Mesenchymal stem cell (in vitro differentiated cells and primary cell): ENCODE data around the gene TRIOBP.

Experiments
- DNase-seq: peaks from one replicate; pipeline ENCODE4 v3.0.0-alpha.2; 2013
- H2AFZ ChIP-seq: one replicate; pipeline ENCODE4 v1.6.1; 2013; ENCODE audit warnings: low read depth, mild to moderate bottlenecking, control low read depth, inconsistent platforms, low read length, moderate library complexity
- H2AK5ac ChIP-seq: 2 replicates; pipeline ENCODE4 v1.6.1; 2013; ENCODE audit warnings: low read length, moderate library complexity, mild to moderate bottlenecking, inconsistent platforms; ENCODE audit not compliant: severe bottlenecking
- H2BK120ac ChIP-seq: one replicate; pipeline ENCODE4 v1.6.1; 2013; ENCODE audit warnings: low read depth, mild to moderate bottlenecking, inconsistent platforms, low read length, moderate library complexity
- H2BK12ac ChIP-seq, 2 experiments: one replicate each; pipeline ENCODE4 v1.6.1; 2013; ENCODE audit warnings: inconsistent platforms in 2 of 2, low read length in 2 of 2, mild to moderate bottlenecking in 2 of 2, moderate library complexity in 2 of 2, control low read depth in 1 of 2
- H2BK15ac ChIP-seq: one replicate; pipeline ENCODE4 v1.6.1; 2013; ENCODE audit warnings: mild to moderate bottlenecking, low read depth, inconsistent platforms; ENCODE audit not compliant: poor library complexity, severe bottlenecking
- H2BK5ac ChIP-seq: 2 replicates; pipeline ENCODE4 v1.6.1; 2013; ENCODE audit warnings: low read depth, mild to moderate bottlenecking, low read length, control low read depth, inconsistent platforms; ENCODE audit not compliant: poor library complexity, severe bottlenecking
- H3K14ac ChIP-seq, 2 experiments: one replicate each; pipeline ENCODE4 v1.6.1; 2013; ENCODE audit warnings: inconsistent platforms in 2 of 2, low read length in 2 of 2, control low read depth in 1 of 2, mild to moderate bottlenecking in 1 of 2, moderate library complexity in 1 of 2
- H3K18ac ChIP-seq, 2 experiments: one replicate each; pipeline ENCODE4 v1.6.1; 2013; ENCODE audit warnings: inconsistent platforms in 2 of 2, low read length in 2 of 2, control low read depth in 1 of 2, low read depth in 1 of 2, mild to moderate bottlenecking in 1 of 2
- H3K23ac ChIP-seq, 2 experiments: one replicate each; pipeline ENCODE4 v1.6.1; 2013; ENCODE audit warnings: inconsistent platforms in 2 of 2, low read length in 2 of 2, mild to moderate bottlenecking in 2 of 2, moderate library complexity in 2 of 2, control low read depth in 1 of 2
- H3K27ac ChIP-seq: 2 replicates; pipeline ENCODE4 v1.5.1; 2013; ENCODE audit warnings: mild to moderate bottlenecking, moderate library complexity, low read length, control low read depth, inconsistent platforms; ENCODE audit not compliant: poor library complexity, severe bottlenecking
- H3K27me3 ChIP-seq, 2 experiments: 2 replicates each; pipeline versions ENCODE4 v1.6.1 to v1.7.0; 2013; ENCODE audit warnings: low read length in 2 of 2, mild to moderate bottlenecking in 2 of 2, moderate library complexity in 2 of 2, control low read depth in 1 of 2, inconsistent platforms in 1 of 2; ENCODE audit not compliant: control insufficient read depth in 1 of 2, insufficient read depth in 1 of 2
- H3K36me3 ChIP-seq, 2 experiments: 2 replicates each; pipeline versions ENCODE4 v1.6.1 to v1.7.0; 2013; ENCODE audit warnings: low read length in 2 of 2, control low read depth in 1 of 2, inconsistent platforms in 1 of 2, low read depth in 1 of 2, mild to moderate bottlenecking in 1 of 2; ENCODE audit not compliant: insufficient read depth in 2 of 2, control insufficient read depth in 1 of 2
- H3K4ac ChIP-seq, 2 experiments: one replicate each; pipeline ENCODE4 v1.6.1; 2013; ENCODE audit warnings: inconsistent platforms in 2 of 2, low read length in 2 of 2, mild to moderate bottlenecking in 2 of 2, moderate library complexity in 2 of 2, control low read depth in 1 of 2, low read depth in 1 of 2
- H3K4me1 ChIP-seq: 2 replicates; pipeline ENCODE4 v1.6.1; 2013; ENCODE audit warnings: low read depth, low read length, control low read depth; ENCODE audit not compliant: control insufficient read depth, insufficient read depth
- H3K4me2 ChIP-seq: 2 replicates; pipeline ENCODE4 v1.6.1; 2013; ENCODE audit warnings: low read length, mild to moderate bottlenecking, inconsistent platforms; ENCODE audit not compliant: poor library complexity, severe bottlenecking
- H3K4me3 ChIP-seq, 2 experiments: 2 replicates each; pipeline versions ENCODE4 v1.5.1 to v1.7.0; 2013; ENCODE audit warnings: low read length in 2 of 2, mild to moderate bottlenecking in 2 of 2, control low read depth in 1 of 2, low read depth in 1 of 2; ENCODE audit not compliant: insufficient read depth in 1 of 2
- H3K79me1 ChIP-seq: replicated peaks from 2 replicates; pipeline ENCODE4 v1.6.1; 2013; ENCODE audit warnings: mild to moderate bottlenecking, control low read depth, low read length, inconsistent platforms; ENCODE audit not compliant: poor library complexity, severe bottlenecking
- H3K9ac ChIP-seq: 2 replicates; pipeline ENCODE4 v1.7.0; 2013; ENCODE audit warnings: mild to moderate bottlenecking, low read length, moderate library complexity
- H3K9me3 ChIP-seq: 2 replicates; pipeline ENCODE4 v1.7.0; 2013; ENCODE audit warnings: mild to moderate bottlenecking, low read length; ENCODE audit not compliant: control insufficient read depth
- H4K8ac ChIP-seq: one replicate; pipeline ENCODE4 v1.6.1; 2013; ENCODE audit warnings: inconsistent platforms, mild to moderate bottlenecking, low read length, moderate library complexity
- H4K91ac ChIP-seq: one replicate; pipeline ENCODE4 v1.6.1; 2013; ENCODE audit warnings: mild to moderate bottlenecking, low read length, inconsistent platforms
- WGBS: methylation state at CpG from one replicate; pipeline ENCODE4 v1.1.7; 2013; ENCODE audit warnings: mixed read lengths; 5-methylcytosine and 5-hydroxymethylcytosine counted together

Gene TRIOBP

DNA sequence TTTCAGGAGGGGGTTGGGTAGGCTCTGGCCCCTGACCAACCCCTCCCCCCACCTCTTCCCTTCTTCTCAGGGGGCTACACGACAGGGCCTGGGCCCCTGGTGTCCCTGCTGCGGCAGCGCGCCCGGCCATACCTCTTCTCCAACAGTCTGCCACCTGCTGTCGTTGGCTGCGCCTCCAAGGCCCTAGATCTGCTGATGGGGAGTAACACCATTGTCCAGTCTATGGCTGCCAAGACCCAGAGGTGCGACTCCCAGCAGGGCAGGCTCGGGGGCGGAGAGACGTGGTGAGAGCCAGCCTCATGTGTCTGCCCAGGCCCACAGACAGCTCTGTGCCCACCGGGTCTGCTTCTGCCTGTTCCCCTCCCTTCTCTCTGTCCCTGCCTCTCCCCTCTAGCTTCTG lies 118.7 kb downstream of the TRIOBP start:
- Histone ChIP-seq H3K27ac (no peak overlapping the region), H2BK12ac (no peak overlapping the region), H3K23ac (no peak overlapping the region), H3K4me2 (no peak overlapping the region), H2AK5ac (no peak overlapping the region), H3K36me3 (peaks cover 13 to 39% of the 10 kb centered on the region in 2 experiments), H3K4me3 (no peak overlapping the region), H3K4ac (no peak overlapping the region), H3K14ac (no peak overlapping the region), H3K27me3 (peaks cover 13 to 16% of the 10 kb centered on the region in 2 experiments), H3K79me1 (peaks cover 1% of the 10 kb centered on the region), H3K4me1 (peaks cover 15% of the 10 kb centered on the region), H4K91ac (no peak overlapping the region), H3K9ac (no peak overlapping the region), H2BK120ac (no peak overlapping the region), H4K8ac (no peak overlapping the region), H2BK5ac (no peak overlapping the region), H3K18ac (no peak overlapping the region), H2AFZ (no peak overlapping the region), H2BK15ac (no peak overlapping the region), H3K9me3 (no peaks in the 10 kb centered on the region)
- no peak for DNase-seq
- 95% methylated on average over 12 of the region's 12 CpGs for WGBS

DNA sequence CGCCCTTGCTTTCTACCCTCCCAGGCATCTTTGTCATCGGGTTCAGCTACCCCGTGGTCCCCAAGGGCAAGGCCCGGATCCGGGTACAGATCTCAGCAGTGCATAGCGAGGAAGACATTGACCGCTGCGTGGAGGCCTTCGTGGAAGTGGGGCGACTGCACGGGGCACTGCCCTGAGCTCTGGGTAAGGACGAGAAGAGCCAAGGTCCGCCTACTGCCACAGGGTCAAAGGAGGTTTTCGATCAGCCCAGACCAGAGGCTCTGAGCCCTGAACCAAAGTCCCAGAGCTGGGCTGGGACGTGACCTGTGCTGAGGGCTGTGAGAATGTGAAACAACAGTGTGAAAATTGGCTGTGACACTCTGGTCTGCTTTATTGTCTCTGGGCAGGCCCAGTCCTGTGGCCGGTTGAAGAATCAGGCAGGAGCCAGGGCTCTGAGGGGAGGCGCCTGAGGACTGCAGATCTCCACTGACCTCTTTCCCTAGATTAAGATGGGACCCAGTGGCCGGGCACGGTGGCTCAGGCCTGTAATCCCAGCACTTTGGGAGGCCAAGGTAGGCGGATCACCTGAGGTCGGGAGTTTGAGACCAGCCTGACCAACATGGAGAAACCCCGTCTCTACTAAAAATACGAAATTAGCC lies 119.8 kb downstream of the TRIOBP start:
- Histone ChIP-seq H2AFZ (no peak overlapping the region), H4K8ac (no peak overlapping the region), H3K9me3 (no peaks in the 10 kb centered on the region), H2BK12ac (no peak overlapping the region), H3K27ac (no peak overlapping the region), H3K23ac (no peak overlapping the region), H2BK5ac (no peak overlapping the region), H2BK120ac (no peak overlapping the region), H2AK5ac (no peak overlapping the region), H3K4me3 (no peak overlapping the region), H4K91ac (no peak overlapping the region), H3K4me1 (peaks cover 15% of the 10 kb centered on the region), H3K27me3 (peaks cover 14 to 23% of the 10 kb centered on the region in 2 experiments), H3K18ac (no peak overlapping the region), H3K4me2 (no peak overlapping the region), H2BK15ac (no peak overlapping the region), H3K9ac (no peak overlapping the region), H3K36me3 (peaks cover 13 to 39% of the 10 kb centered on the region in 2 experiments), H3K79me1 (no peaks in the 10 kb centered on the region), H3K4ac (no peak overlapping the region), H3K14ac (no peak overlapping the region)
- 96% methylated on average over 23 of the region's 23 CpGs for WGBS
- DNase-seq, result no peak

DNA sequence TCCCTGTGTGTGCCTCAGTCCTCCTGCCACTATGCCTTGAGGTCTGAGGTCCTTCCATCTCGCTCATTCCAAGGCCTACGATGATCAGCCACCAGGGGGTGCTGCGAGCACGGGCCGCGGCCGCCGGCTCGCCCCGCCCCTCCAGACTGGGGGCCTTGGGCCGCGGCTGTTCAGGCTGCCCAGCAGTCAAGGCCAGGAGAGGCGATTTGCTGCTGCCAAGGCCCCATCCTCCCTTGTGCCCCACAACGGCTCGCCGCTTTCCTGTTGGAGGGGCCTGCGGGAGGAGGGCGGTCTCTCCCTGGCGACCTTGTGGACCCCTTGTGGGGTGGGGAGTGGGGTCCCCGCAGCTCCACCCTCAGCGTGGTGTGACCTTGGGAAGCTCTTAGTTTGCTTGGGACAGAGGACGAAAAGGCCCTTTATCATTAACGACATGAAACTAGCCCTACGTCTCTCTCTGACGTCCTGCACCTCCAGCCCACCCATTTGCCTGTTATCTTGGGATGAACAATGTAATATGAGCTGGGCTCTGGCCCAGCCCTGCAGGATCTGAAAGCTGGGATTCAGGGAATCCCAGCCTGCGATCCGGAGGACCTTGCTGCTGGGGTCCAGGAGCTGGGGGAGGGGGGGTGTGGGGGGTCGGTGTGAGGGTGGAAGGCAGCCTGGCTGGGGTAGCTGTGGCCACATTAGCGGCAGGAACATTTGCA lies 121.0 kb downstream of the TRIOBP start:
- peak; percentile 84 for DNase-seq
- H3K23ac ChIP-seq, result no peak overlapping the region

DNA sequence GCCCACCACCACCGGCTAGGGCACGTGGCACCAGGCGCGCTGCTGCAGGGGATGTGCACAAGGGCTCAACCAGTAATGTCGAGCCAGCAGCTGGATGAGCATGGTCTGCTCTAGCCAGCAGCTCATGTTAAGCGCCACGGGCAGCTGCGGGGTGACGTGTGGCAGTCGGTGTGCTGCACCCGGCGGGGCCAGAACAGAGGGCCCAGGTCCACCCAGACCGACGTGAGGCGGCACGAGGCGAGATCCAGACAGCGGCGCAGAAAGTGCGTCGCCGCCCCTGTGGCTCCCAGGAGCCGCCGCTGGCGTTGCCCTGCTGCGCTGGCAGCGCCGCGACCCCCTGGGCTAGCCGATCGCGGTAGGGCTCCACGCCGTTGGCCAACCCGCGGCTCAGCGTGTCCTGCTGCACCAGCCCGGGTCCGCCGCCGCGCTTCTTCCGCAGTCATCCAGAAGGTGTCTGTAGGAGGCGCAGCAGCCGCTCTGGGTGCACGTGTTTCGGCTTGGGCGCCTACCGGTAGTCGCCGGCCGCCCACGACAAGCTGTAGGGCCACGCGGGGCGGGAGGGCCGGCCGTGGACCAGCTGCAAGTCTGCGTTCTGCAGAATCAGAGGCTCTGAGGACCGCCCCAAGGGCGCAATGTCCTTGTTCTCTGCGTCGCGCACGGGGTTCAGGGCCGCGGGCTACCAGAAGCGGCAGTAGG lies 121.7 kb downstream of the TRIOBP start:
- H2AK5ac ChIP-seq, result no peak overlapping the region
- H2BK5ac ChIP-seq, result no peak overlapping the region
- no peak overlapping the region for H2BK15ac ChIP-seq
- no peak overlapping the region for H3K27ac ChIP-seq
- no peaks in the 10 kb centered on the region for H3K79me1 ChIP-seq
- H2BK12ac ChIP-seq, result peak overlapping the region in 1 of 2 experiments; percentile 48
- H3K4me3 ChIP-seq, result peak overlapping the region; percentile 17 to 64
- H3K9me3 ChIP-seq, result no peaks in the 10 kb centered on the region
- H2BK120ac ChIP-seq, result no peak overlapping the region
- H4K8ac ChIP-seq, result peak overlapping the region; percentile 89
- H2AFZ ChIP-seq, result peak overlapping the region; percentile 68
- DNase-seq, result peak; percentile 62
- H3K27me3 ChIP-seq, result peaks cover 32 to 41% of the 10 kb centered on the region in 2 experiments
- H3K36me3 ChIP-seq, result peaks cover 9 to 28% of the 10 kb centered on the region in 2 experiments
- peak overlapping the region; percentile 4 to 29 for H3K18ac ChIP-seq
- WGBS, result 8% methylated on average over 62 of the region's 68 CpGs
- H3K4me1 ChIP-seq, result peaks cover 18% of the 10 kb centered on the region
- H3K4ac ChIP-seq, result peak overlapping the region in 1 of 2 experiments; percentile 1
- peak overlapping the region in 1 of 2 experiments; percentile 76 for H3K14ac ChIP-seq
- H4K91ac ChIP-seq, result peak overlapping the region; percentile 70
- H3K4me2 ChIP-seq, result peak overlapping the region; percentile 84
- peak overlapping the region in 1 of 2 experiments; percentile 70 for H3K23ac ChIP-seq
- peak overlapping the region; percentile 22 for H3K9ac ChIP-seq

More for the DNA sequence above, 121.0 kb downstream of the TRIOBP start:
- WGBS, result 4% methylated on average over 22 of the region's 29 CpGs
- Histone ChIP-seq H3K14ac (no peak overlapping the region), H3K4ac (peak overlapping the region; percentile 49 to 58), H2BK5ac (no peak overlapping the region), H2BK12ac (peak overlapping the region; percentile 38 to 42), H3K4me2 (peak overlapping the region; percentile 84), H3K9ac (peak overlapping the region; percentile 86), H2AFZ (peak overlapping the region; percentile 80), H3K4me3 (peak overlapping the region; percentile 41 to 65), H3K79me1 (no peaks in the 10 kb centered on the region), H2AK5ac (no peak overlapping the region), H2BK15ac (peak overlapping the region; percentile 90), H3K9me3 (no peaks in the 10 kb centered on the region), H4K91ac (no peak overlapping the region), H3K27ac (peak overlapping the region; percentile 45), H3K18ac (peak overlapping the region; percentile 76 to 77), H3K36me3 (peaks cover 13 to 35% of the 10 kb centered on the region in 2 experiments), H3K4me1 (peaks cover 18% of the 10 kb centered on the region), H2BK120ac (peak overlapping the region; percentile 27), H3K27me3 (peaks cover 25 to 34% of the 10 kb centered on the region in 2 experiments), H4K8ac (peak overlapping the region; percentile 89)
